K562 (cell line): Measurements from ENCODE around the gene OR2V2. TPM values are rescaled to one million over a fixed set of nuclear protein-coding genes. Genes with fewer than 3 reads are reported as not detected.

Experiments
- ARID1B ChIP-seq: fragments of 450-650 bp; IDR thresholded peaks from 2 replicates; pipeline ENCODE4 v1.6.1; 2016; ENCODE audit warnings: antibody characterized with exemption, mild to moderate bottlenecking, inconsistent platforms
- ATF1 ChIP-seq, 2 experiments: fragments of 450-650 bp in 1 of 2; IDR thresholded peaks; 2 replicates each; pipeline ENCODE4 v1.6.1; 2016; ENCODE audit warnings: missing compliant biosample characterization in 1 of 2, missing genetic modification characterization in 1 of 2
- CTCF ChIP-seq, 3 experiments: IDR thresholded peaks in 2 of 3; conservative IDR thresholded peaks in 1 of 3; 2 replicates each; pipeline ENCODE4 v1.5.1; 2011 to 2012; ENCODE audit warnings: low read length in 3 of 3, mild to moderate bottlenecking in 3 of 3, control low read depth in 2 of 3, improper control_type of control experiment in 1 of 3, inconsistent platforms in 1 of 3, low read depth in 1 of 3, mixed read lengths in 1 of 3, moderate library complexity in 1 of 3; ENCODE audit not compliant: insufficient read depth in 2 of 3
- E2F6 ChIP-seq, 2 experiments: IDR thresholded peaks; 2 replicates each; pipeline ENCODE4 v1.6.1; 2011; ENCODE audit warnings: borderline replicate concordance in 1 of 2, control low read depth in 1 of 2, low read depth in 1 of 2, low read length in 1 of 2, mild to moderate bottlenecking in 1 of 2, mixed read lengths in 1 of 2, moderate library complexity in 1 of 2; ENCODE audit not compliant: insufficient read depth in 1 of 2, insufficient read length in 1 of 2, poor library complexity in 1 of 2, severe bottlenecking in 1 of 2; ENCODE audit errors: extremely low read depth in 1 of 2
- ELF4 ChIP-seq: fragments of 450-650 bp; formaldehyde crosslinking; IDR thresholded peaks from 2 replicates; pipeline ENCODE4 v1.4.0; 2022; ENCODE audit warnings: missing genetic modification characterization
- HNRNPK ChIP-seq: fragments of 200-400 bp; formaldehyde crosslinking; IDR thresholded peaks from one replicate; pipeline ENCODE4 v1.6.1; 2018; ENCODE audit warnings: mild to moderate bottlenecking, low read depth, low read length; ENCODE audit not compliant: poor library complexity, severe bottlenecking
- ILK ChIP-seq: fragments of 450-650 bp; IDR thresholded peaks from 2 replicates; pipeline ENCODE4 v1.6.1; 2016; ENCODE audit warnings: missing genetic modification characterization, low read depth, mild to moderate bottlenecking, missing compliant biosample characterization, moderate library complexity, borderline replicate concordance
- KDM2B ChIP-seq: fragments of 250-450 bp; sonication (Bioruptor Pico); IDR thresholded peaks from 2 replicates; pipeline ENCODE4 v1.8.0; 2021; ENCODE audit warnings: mild to moderate bottlenecking, moderate library complexity
- MECOM ChIP-seq: fragments of 250-450 bp; sonication (Bioruptor Pico); IDR thresholded peaks from 2 replicates; pipeline ENCODE4 v1.8.0; 2022; ENCODE audit warnings: inconsistent platforms
- PHF20 ChIP-seq: fragments of 450-650 bp; IDR thresholded peaks from 2 replicates; pipeline ENCODE4 v1.6.1; 2018; ENCODE audit not compliant: partially characterized antibody
- POU5F1 ChIP-seq: fragments of 150-350 bp; IDR thresholded peaks from 2 replicates; pipeline ENCODE4 v1.6.1; 2014; ENCODE audit warnings: borderline replicate concordance, low read length, low read depth, mild to moderate bottlenecking; ENCODE audit not compliant: partially characterized antibody
- RAD51 ChIP-seq: fragments of 450-650 bp; IDR thresholded peaks from 2 replicates; pipeline ENCODE4 v1.7.1; 2016; ENCODE audit warnings: low read depth, mild to moderate bottlenecking, borderline replicate concordance
- SMAD4 ChIP-seq: fragments of 250-450 bp; sonication (Bioruptor Pico); conservative IDR thresholded peaks from 2 replicates; pipeline ENCODE4 v1.8.0; 2021; ENCODE audit warnings: inconsistent platforms, mild to moderate bottlenecking, moderate library complexity
- TCF7L2 ChIP-seq: fragments of 150-350 bp; IDR thresholded peaks from 2 replicates; pipeline ENCODE4 v1.6.1; 2016; ENCODE audit warnings: low read depth, mild to moderate bottlenecking, low read length, moderate library complexity
- THRB ChIP-seq: fragments of 450-650 bp; formaldehyde crosslinking; conservative IDR thresholded peaks from 2 replicates; pipeline ENCODE4 v1.4.0; 2022; ENCODE audit warnings: mild to moderate bottlenecking, missing genetic modification characterization
- ZNF174 ChIP-seq: fragments of 250-450 bp; sonication (Bioruptor Pico); IDR thresholded peaks from 2 replicates; pipeline ENCODE4 v1.4.0; 2020; ENCODE audit warnings: mild to moderate bottlenecking
- ZNF830 ChIP-seq: fragments of 250-450 bp; sonication (Bioruptor Pico); IDR thresholded peaks from 2 replicates; pipeline ENCODE4 v1.5.0; 2021; ENCODE audit warnings: mild to moderate bottlenecking
- polyA plus RNA-seq, 8 experiments: library from polyadenylated mRNA; depleted of rRNA in 4 of 8; stranded (reverse) in 5 of 8; unstranded in 3 of 8; fragments of >200 nt; fragmentation: Nextera tagmentation in 2 of 8; fragmentation: Illumina TruSeq in 1 of 8; extraction: Ambion mirVana in 2 of 8; extraction: Trizol in 1 of 8; gene quantifications; 2 replicates each; pipeline versions ENCODE4 v1.2.1 to v1.2.3, GENCODE V29; 2011 to 2014; ENCODE audit warnings: inconsistent platforms in 1 of 8, missing spikeins in 1 of 8
- total RNA-seq, 7 experiments: library from RNA; depleted of rRNA in 6 of 7; stranded (reverse); fragments of >200 nt in 6 of 7; fragmentation: Illumina TruSeq in 2 of 7; extraction: Trizol in 2 of 7; gene quantifications; 2 replicates each; pipeline versions ENCODE4 v1.2.1 to v1.2.3, GENCODE V29; 2011 to 2021; ENCODE audit warnings: low replicate concordance in 1 of 7

Gene OR2V2
- total and polyA plus RNA-seq, 9 of the 15 experiments (the other 6 are each of a cell fraction or from before 2014, with no cell fraction given): 0.01 TPM; not detected in 8

GRCh38 chr5:181160152-181160754 lies 12.9 kb downstream of the OR2V2 start (continued):
- peak in 1 of 2 experiments; percentile 66 for TF ChIP-seq E2F6 (IDR thresholded peaks at IDR 0.05; ENCODE audit: borderline replicate concordance in 1 of 2, extremely low read depth in 1 of 2, insufficient read depth in 1 of 2, insufficient read length in 1 of 2, low read depth in 1 of 2, low read length in 1 of 2, poor library complexity in 1 of 2, severe bottlenecking in 1 of 2)
- no peak for TF ChIP-seq ILK
- no peak for TF ChIP-seq POU5F1
- TF ChIP-seq ZNF174 (CRISPR knock-in tag): no peak
- TF ChIP-seq RAD51: no peak
- no peak for TF ChIP-seq KDM2B (CRISPR knock-in tag)
- no peak for TF ChIP-seq ELF4
- peak; percentile 52; the same call in 1 of the 2 replicates for TF ChIP-seq ARID1B
- 0 out of 2 replicates have a peak, but pooled peaks have one; percentile 46 for TF ChIP-seq THRB (CRISPR knock-in tag)
- no peak for TF ChIP-seq ZNF830 (CRISPR knock-in tag)
- TF ChIP-seq CTCF (IDR thresholded peaks at IDR 0.05 in 2 of 3, conservative IDR thresholded peaks at IDR 0.05 in 1 of 3; ENCODE audit: insufficient read depth in 2 of 3, low read depth in 1 of 3, low read length in 3 of 3): no peak
- TF ChIP-seq MECOM: no peak
- TF ChIP-seq HNRNPK: no peak
- no peak for TF ChIP-seq PHF20
- no peak for TF ChIP-seq ATF1 (CRISPR knock-in tag; IDR thresholded peaks at IDR 0.05)
- TF ChIP-seq ATF1 (tag; IDR thresholded peaks at IDR 0.05): peak; percentile 64
- TF ChIP-seq TCF7L2: no peak
- peak; percentile 34; the same call in 1 of the 2 replicates for TF ChIP-seq SMAD4 (CRISPR knock-in tag)
